Measurements from ENCODE around the gene CAB39L. TPM values are rescaled to one million over a fixed set of nuclear protein-coding genes. Genes with fewer than 3 reads are reported as not detected.

The CAB39L gene
- total and polyA plus RNA-seq, 2 of the 13 experiments (the other 11 are each of a cell fraction or from before 2014, with no cell fraction given), result 3.1 to 6.1 TPM

DNA sequence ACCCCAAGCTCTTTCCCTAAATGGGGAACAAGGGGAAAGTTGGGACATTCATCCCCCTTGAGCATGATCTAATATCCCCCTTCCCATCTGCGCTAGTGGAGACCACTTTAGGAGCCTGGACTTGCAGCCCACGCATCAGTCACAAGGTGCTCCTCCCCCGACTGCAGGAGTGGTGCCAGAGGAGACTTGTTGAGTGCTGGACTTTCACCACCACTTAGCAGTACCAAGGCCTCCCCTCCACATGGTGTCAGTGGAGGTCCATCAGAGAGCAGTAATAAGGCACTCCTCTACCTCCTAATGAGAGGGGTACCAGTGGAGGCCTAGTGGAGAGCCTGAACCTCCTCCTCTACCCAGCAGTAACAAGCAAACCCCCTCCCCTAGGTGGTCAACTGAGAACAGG is 22.5 kb downstream of the CAB39L start:
- in situ Hi-C loops (cut with HindIII; ENCODE audit: extremely low pct_ligation_motif_present, low pct_unique_long_range_greater_than_20kb), result loop anchor here (5.0 to 10.0 kb wide), 2 partner anchors 117 to 186 kb away; no protein-coding TSS in a partner anchor
- peak; percentile 81 for DNase-seq (ENCODE audit: low spot score)
- H3K4me2 ChIP-seq (ENCODE audit: low read depth, low read length), result peak overlapping the region; percentile 74
- 0% methylated on average over 3 of the region's 3 CpGs for WGBS (ENCODE audit: low lambda C conversion rate)
- ChIA-PET CTCF (ENCODE audit: low intra/inter-chr PET ratio, low total read pairs) (interaction anchor here (0.6 to 2.5 kb wide), 4 partner anchors 96 to 185 kb away, joined by 3 to 29 read pairs (median 12); no protein-coding TSS in a partner anchor), POLR2A (no interaction called here)
- ATAC-seq, result peak; percentile 100
- H3K4me1 ChIP-seq (ENCODE audit: insufficient read depth, low read length), result peaks cover 28% of the 10 kb centered on the region
- no TSS peak for BruUV-seq (replicated peaks)
- no peak overlapping the region for H2AFZ ChIP-seq (ENCODE audit: low read length)
- H3K9me3 ChIP-seq (ENCODE audit: low read length), result no peaks in the 10 kb centered on the region
- no peaks in the 10 kb centered on the region for H3K27me3 ChIP-seq (ENCODE audit: control insufficient read depth in 1 of 2, insufficient read depth in 2 of 2, low read length in 2 of 2)
- intact Hi-C loops (cut with micrococcal nuclease; ENCODE audit: unreplicated experiment), result loop anchor here (1.0 kb wide), 4 partner anchors 44 to 186 kb away; no protein-coding TSS in a partner anchor
- no peaks in the 10 kb centered on the region for H3K36me3 ChIP-seq (replicated peaks in 1 of 2; ENCODE audit: control insufficient read depth in 1 of 2, insufficient read depth in 2 of 2, low read length in 2 of 2)
- H3K79me2 ChIP-seq (ENCODE audit: insufficient read depth, low read length), result no peaks in the 10 kb centered on the region
- no peak overlapping the region for H3K27ac ChIP-seq (ENCODE audit: extremely low read length, insufficient read depth, low read length)
- H3K9ac ChIP-seq (ENCODE audit: insufficient read depth, low read depth, low read length), result no peak overlapping the region
- no peaks in the 10 kb centered on the region for H4K20me1 ChIP-seq (ENCODE audit: insufficient read depth, low read length)
- H3K4me3 ChIP-seq (replicated peaks in 1 of 3; ENCODE audit: insufficient read depth in 1 of 3, low read depth in 2 of 3, low read length in 3 of 3), result no peak overlapping the region
- FAIRE-seq, result peak; percentile 43
- 0 out of 2 replicates have a peak, but pooled peaks have one; percentile 39 for TF ChIP-seq SMAD3 (CRISPR knock-in tag; IDR thresholded peaks at IDR 0.05)
- TF ChIP-seq KLF16 (CRISPR knock-in tag; IDR thresholded peaks at IDR 0.05), result 0 out of 4 replicates have a peak, but pooled peaks of 1 of the 2 experiments have one; percentile 28
- TF ChIP-seq STAG1 (CRISPR knock-in tag; IDR thresholded peaks at IDR 0.05), result peak; percentile 97
- TF ChIP-seq ATM (IDR thresholded peaks at IDR 0.05; ENCODE audit: borderline replicate concordance), result no peak
- TF ChIP-seq, protein P1, sequence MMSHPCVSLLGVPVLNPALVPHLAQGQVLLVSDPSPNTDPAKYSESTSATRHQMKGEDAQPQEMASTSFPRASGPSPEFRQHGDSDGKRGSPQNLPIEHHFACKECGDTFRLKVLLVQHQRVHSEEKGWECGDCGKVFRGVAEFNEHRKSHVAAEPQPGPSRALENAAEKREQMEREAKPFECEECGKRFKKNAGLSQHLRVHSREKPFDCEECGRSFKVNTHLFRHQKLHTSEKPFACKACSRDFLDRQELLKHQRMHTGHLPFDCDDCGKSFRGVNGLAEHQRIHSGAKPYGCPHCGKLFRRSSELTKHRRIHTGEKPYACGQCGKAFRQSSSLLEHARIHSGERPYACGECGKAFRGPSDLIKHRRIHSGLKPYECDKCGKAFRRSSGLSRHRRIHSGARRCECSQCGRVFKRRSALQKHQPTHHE (CRISPR knock-in tag; IDR thresholded peaks at IDR 0.05; ENCODE audit: borderline replicate concordance), result no peak
- TF ChIP-seq, protein P2, sequence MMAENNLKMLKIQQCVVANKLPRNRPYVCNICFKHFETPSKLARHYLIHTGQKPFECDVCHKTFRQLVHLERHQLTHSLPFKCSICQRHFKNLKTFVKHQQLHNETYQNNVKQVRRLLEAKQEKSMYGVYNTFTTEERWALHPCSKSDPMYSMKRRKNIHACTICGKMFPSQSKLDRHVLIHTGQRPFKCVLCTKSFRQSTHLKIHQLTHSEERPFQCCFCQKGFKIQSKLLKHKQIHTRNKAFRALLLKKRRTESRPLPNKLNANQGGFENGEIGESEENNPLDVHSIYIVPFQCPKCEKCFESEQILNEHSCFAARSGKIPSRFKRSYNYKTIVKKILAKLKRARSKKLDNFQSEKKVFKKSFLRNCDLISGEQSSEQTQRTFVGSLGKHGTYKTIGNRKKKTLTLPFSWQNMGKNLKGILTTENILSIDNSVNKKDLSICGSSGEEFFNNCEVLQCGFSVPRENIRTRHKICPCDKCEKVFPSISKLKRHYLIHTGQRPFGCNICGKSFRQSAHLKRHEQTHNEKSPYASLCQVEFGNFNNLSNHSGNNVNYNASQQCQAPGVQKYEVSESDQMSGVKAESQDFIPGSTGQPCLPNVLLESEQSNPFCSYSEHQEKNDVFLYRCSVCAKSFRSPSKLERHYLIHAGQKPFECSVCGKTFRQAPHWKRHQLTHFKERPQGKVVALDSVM (CRISPR knock-in tag; IDR thresholded peaks at IDR 0.05), result peak; percentile 55; the same call in 1 of the 2 replicates
- TF ChIP-seq, protein P3, sequence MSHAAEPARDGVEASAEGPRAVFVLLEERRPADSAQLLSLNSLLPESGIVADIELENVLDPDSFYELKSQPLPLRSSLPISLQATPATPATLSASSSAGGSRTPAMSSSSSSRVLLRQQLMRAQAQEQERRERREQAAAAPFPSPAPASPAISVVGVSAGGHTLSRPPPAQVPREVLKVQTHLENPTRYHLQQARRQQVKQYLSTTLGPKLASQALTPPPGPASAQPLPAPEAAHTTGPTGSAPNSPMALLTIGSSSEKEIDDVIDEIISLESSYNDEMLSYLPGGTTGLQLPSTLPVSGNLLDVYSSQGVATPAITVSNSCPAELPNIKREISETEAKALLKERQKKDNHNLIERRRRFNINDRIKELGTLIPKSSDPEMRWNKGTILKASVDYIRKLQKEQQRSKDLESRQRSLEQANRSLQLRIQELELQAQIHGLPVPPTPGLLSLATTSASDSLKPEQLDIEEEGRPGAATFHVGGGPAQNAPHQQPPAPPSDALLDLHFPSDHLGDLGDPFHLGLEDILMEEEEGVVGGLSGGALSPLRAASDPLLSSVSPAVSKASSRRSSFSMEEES (CRISPR knock-in tag; IDR thresholded peaks at IDR 0.05), result peak; percentile 11; the same call in 1 of the 2 replicates
- peak; percentile 37 for TF ChIP-seq ZNF781 (CRISPR knock-in tag; IDR thresholded peaks at IDR 0.05; ENCODE audit: borderline replicate concordance, not compliant biosample characterization)
- TF ChIP-seq, protein P4, sequence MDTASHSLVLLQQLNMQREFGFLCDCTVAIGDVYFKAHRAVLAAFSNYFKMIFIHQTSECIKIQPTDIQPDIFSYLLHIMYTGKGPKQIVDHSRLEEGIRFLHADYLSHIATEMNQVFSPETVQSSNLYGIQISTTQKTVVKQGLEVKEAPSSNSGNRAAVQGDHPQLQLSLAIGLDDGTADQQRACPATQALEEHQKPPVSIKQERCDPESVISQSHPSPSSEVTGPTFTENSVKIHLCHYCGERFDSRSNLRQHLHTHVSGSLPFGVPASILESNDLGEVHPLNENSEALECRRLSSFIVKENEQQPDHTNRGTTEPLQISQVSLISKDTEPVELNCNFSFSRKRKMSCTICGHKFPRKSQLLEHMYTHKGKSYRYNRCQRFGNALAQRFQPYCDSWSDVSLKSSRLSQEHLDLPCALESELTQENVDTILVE (CRISPR knock-in tag; IDR thresholded peaks at IDR 0.05), result peak; percentile 44; the same call in 1 of the 2 replicates
- TF ChIP-seq SPEN (CRISPR knock-in tag; IDR thresholded peaks at IDR 0.05; ENCODE audit: low read depth), result 0 out of 2 replicates have a peak, but pooled peaks have one; percentile 29
- TF ChIP-seq SP5 (CRISPR knock-in tag; IDR thresholded peaks at IDR 0.05; ENCODE audit: borderline replicate concordance, low read depth), result peak; percentile 69
- TF ChIP-seq SMC3 (IDR thresholded peaks at IDR 0.05; ENCODE audit: low read length), result peak; percentile 97
- 0 out of 2 replicates have a peak, but pooled peaks have one; percentile 52 for TF ChIP-seq ZNF605 (CRISPR knock-in tag; IDR thresholded peaks at IDR 0.05)
- TF ChIP-seq, protein P5, sequence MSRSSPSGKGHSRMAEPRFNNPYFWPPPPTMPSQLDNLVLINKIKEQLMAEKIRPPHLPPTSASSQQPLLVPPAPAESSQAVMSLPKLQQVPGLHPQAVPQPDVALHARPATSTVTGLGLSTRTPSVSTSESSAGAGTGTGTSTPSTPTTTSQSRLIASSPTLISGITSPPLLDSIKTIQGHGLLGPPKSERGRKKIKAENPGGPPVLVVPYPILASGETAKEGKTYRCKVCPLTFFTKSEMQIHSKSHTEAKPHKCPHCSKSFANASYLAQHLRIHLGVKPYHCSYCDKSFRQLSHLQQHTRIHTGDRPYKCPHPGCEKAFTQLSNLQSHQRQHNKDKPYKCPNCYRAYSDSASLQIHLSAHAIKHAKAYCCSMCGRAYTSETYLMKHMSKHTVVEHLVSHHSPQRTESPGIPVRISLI (CRISPR knock-in tag; IDR thresholded peaks at IDR 0.05; ENCODE audit: borderline replicate concordance), result peak; percentile 38; the same call in 1 of the 2 replicates
- no peak for TF ChIP-seq LCORL (IDR thresholded peaks at IDR 0.05)
- TF ChIP-seq LCORL (CRISPR knock-in tag; IDR thresholded peaks at IDR 0.05), result peak; percentile 24; the same call in 1 of the 2 replicates
- TF ChIP-seq CENPT (CRISPR knock-in tag; IDR thresholded peaks at IDR 0.05; ENCODE audit: low read depth), result no peak
- TF ChIP-seq SAP130 (CRISPR knock-in tag; IDR thresholded peaks at IDR 0.05; ENCODE audit: low read depth), result peak; percentile 25; the same call in 1 of the 2 replicates

All from HepG2 (cell line).